ENCODE data around the gene COX10. TPM values are rescaled to one million over a fixed set of nuclear protein-coding genes. Genes with fewer than 3 reads are reported as not detected.

COX10 gene
- total RNA-seq, 2 experiments from 2014 or later, result 29.9 to 30.6 TPM

- Mint-ChIP-seq H3K9me3 (no peaks in the 10 kb centered on the region), H3K27me3 (ENCODE audit: low read depth) (no peaks in the 10 kb centered on the region)
- intact Hi-C loops (cut with micrococcal nuclease), result no loop called here
These were observed 65.2 kb downstream of the COX10 start for GRCh38 chr17:14134456-14134855.

GRCh38 chr17:14135906-14136590 is 66.7 kb downstream of the COX10 start:
- intact Hi-C loops (cut with micrococcal nuclease), result loop anchor here (1.0 kb wide), 4 partner anchors 17 to 164 kb away; no protein-coding TSS in a partner anchor
- H3K27ac Mint-ChIP-seq, result peak overlapping the region; percentile 91
- peaks cover 31% of the 10 kb centered on the region for H3K4me1 Mint-ChIP-seq (ENCODE audit: low read depth)
- H3K4me3 Mint-ChIP-seq, result peak overlapping the region; percentile 38
- DNase-seq, result no peak
- CTCF ChIA-PET, result no interaction called here
- H3K36me3 Mint-ChIP-seq (ENCODE audit: low read depth), result peaks cover 2% of the 10 kb centered on the region
- H3K9me3 Mint-ChIP-seq, result no peaks in the 10 kb centered on the region
- H3K27me3 Mint-ChIP-seq (ENCODE audit: low read depth), result no peaks in the 10 kb centered on the region

More at GRCh38 chr17:14134456-14134855, 65.2 kb downstream of the COX10 start:
- H3K4me3 Mint-ChIP-seq, result no peak overlapping the region
- peaks cover 29% of the 10 kb centered on the region for H3K4me1 Mint-ChIP-seq (ENCODE audit: low read depth)
- no peak for DNase-seq
- H3K27ac Mint-ChIP-seq, result no peak overlapping the region
- peaks cover 5% of the 10 kb centered on the region for H3K36me3 Mint-ChIP-seq (ENCODE audit: low read depth)
- CTCF ChIA-PET, result interaction anchor here (2.7 kb wide), 1 partner anchor 166 kb away, joined by 6 read pairs; the partner anchor contains the start of gene HS3ST3B1

- Mint-ChIP-seq H3K27ac (peak overlapping the region; percentile 20), H3K4me3 (no peak overlapping the region), H3K9me3 (no peaks in the 10 kb centered on the region), H3K27me3 (ENCODE audit: low read depth) (no peaks in the 10 kb centered on the region), H3K4me1 (ENCODE audit: low read depth) (peaks cover 42% of the 10 kb centered on the region), H3K36me3 (ENCODE audit: low read depth) (peaks cover 2% of the 10 kb centered on the region)
- intact Hi-C loops (cut with micrococcal nuclease), result no loop called here
- no peak for DNase-seq
- CTCF ChIA-PET, result no interaction called here
These were observed 69.3 kb downstream of the COX10 start for GRCh38 chr17:14138649-14139048.

GRCh38 chr17:14143688-14144087 is 74.4 kb downstream of the COX10 start:
- H3K4me3 Mint-ChIP-seq, result no peak overlapping the region
- H3K27me3 Mint-ChIP-seq (ENCODE audit: low read depth), result no peaks in the 10 kb centered on the region
- H3K27ac Mint-ChIP-seq, result peak overlapping the region; percentile 39
- H3K4me1 Mint-ChIP-seq (ENCODE audit: low read depth), result peaks cover 41% of the 10 kb centered on the region
- H3K9me3 Mint-ChIP-seq, result peaks cover 4% of the 10 kb centered on the region
- peaks cover 8% of the 10 kb centered on the region for H3K36me3 Mint-ChIP-seq (ENCODE audit: low read depth)
- CTCF ChIA-PET, result no interaction called here
- intact Hi-C loops (cut with micrococcal nuclease), result no loop called here
- DNase-seq, result peak; percentile 74

GRCh38 chr17:14144508-14144907 is 75.2 kb downstream of the COX10 start:
- Mint-ChIP-seq H3K4me1 (ENCODE audit: low read depth) (peaks cover 40% of the 10 kb centered on the region), H3K36me3 (ENCODE audit: low read depth) (peaks cover 8% of the 10 kb centered on the region), H3K9me3 (peaks cover 4% of the 10 kb centered on the region), H3K4me3 (no peak overlapping the region), H3K27ac (no peak overlapping the region), H3K27me3 (ENCODE audit: low read depth) (no peaks in the 10 kb centered on the region)
- no peak for DNase-seq
- CTCF ChIA-PET, result no interaction called here
- intact Hi-C loops (cut with micrococcal nuclease), result no loop called here

GRCh38 chr17:14149751-14150150 is 80.4 kb downstream of the COX10 start:
- Mint-ChIP-seq H3K4me1 (ENCODE audit: low read depth) (peaks cover 25% of the 10 kb centered on the region), H3K9me3 (peaks cover 5% of the 10 kb centered on the region), H3K36me3 (ENCODE audit: low read depth) (peaks cover 18% of the 10 kb centered on the region), H3K4me3 (no peak overlapping the region), H3K27ac (no peak overlapping the region), H3K27me3 (ENCODE audit: low read depth) (no peaks in the 10 kb centered on the region)
- CTCF ChIA-PET, result no interaction called here
- no peak for DNase-seq
- intact Hi-C loops (cut with micrococcal nuclease), result no loop called here

GRCh38 chr17:14150619-14151018 is 81.3 kb downstream of the COX10 start:
- Mint-ChIP-seq H3K4me3 (no peak overlapping the region), H3K36me3 (ENCODE audit: low read depth) (peaks cover 18% of the 10 kb centered on the region), H3K27ac (no peak overlapping the region), H3K9me3 (peaks cover 3% of the 10 kb centered on the region), H3K4me1 (ENCODE audit: low read depth) (peaks cover 19% of the 10 kb centered on the region), H3K27me3 (ENCODE audit: low read depth) (no peaks in the 10 kb centered on the region)
- intact Hi-C loops (cut with micrococcal nuclease), result no loop called here
- DNase-seq, result no peak
- CTCF ChIA-PET, result no interaction called here

- H3K36me3 Mint-ChIP-seq (ENCODE audit: low read depth), result peaks cover 16% of the 10 kb centered on the region
- no peak overlapping the region for H3K4me3 Mint-ChIP-seq
- DNase-seq, result no peak
- H3K9me3 Mint-ChIP-seq, result peaks cover 1% of the 10 kb centered on the region
- no peak overlapping the region for H3K27ac Mint-ChIP-seq
- no peaks in the 10 kb centered on the region for H3K27me3 Mint-ChIP-seq (ENCODE audit: low read depth)
- peaks cover 22% of the 10 kb centered on the region for H3K4me1 Mint-ChIP-seq (ENCODE audit: low read depth)
- CTCF ChIA-PET, result no interaction called here
- intact Hi-C loops (cut with micrococcal nuclease), result no loop called here
These were observed 83.4 kb downstream of the COX10 start for GRCh38 chr17:14152721-14153120.

GRCh38 chr17:14153374-14153773 is 84.1 kb downstream of the COX10 start:
- intact Hi-C loops (cut with micrococcal nuclease), result no loop called here
- no peak for DNase-seq
- CTCF ChIA-PET, result no interaction called here
- Mint-ChIP-seq H3K9me3 (peaks cover 1% of the 10 kb centered on the region), H3K4me1 (ENCODE audit: low read depth) (peaks cover 18% of the 10 kb centered on the region), H3K4me3 (no peak overlapping the region), H3K36me3 (ENCODE audit: low read depth) (peaks cover 16% of the 10 kb centered on the region), H3K27ac (no peak overlapping the region), H3K27me3 (ENCODE audit: low read depth) (no peaks in the 10 kb centered on the region)

- Mint-ChIP-seq H3K9me3 (peaks cover 1% of the 10 kb centered on the region), H3K27me3 (ENCODE audit: low read depth) (no peaks in the 10 kb centered on the region), H3K4me3 (no peak overlapping the region), H3K36me3 (ENCODE audit: low read depth) (peaks cover 24% of the 10 kb centered on the region), H3K27ac (no peak overlapping the region), H3K4me1 (ENCODE audit: low read depth) (peaks cover 13% of the 10 kb centered on the region)
- CTCF ChIA-PET, result no interaction called here
- no peak for DNase-seq
- intact Hi-C loops (cut with micrococcal nuclease), result no loop called here
These were observed 87.4 kb downstream of the COX10 start for GRCh38 chr17:14156689-14157088.

GRCh38 chr17:14157822-14158221 is 88.5 kb downstream of the COX10 start:
- CTCF ChIA-PET, result no interaction called here
- no peak for DNase-seq
- no peaks in the 10 kb centered on the region for H3K27me3 Mint-ChIP-seq (ENCODE audit: low read depth)
- no peak overlapping the region for H3K4me3 Mint-ChIP-seq
- intact Hi-C loops (cut with micrococcal nuclease), result no loop called here
- H3K27ac Mint-ChIP-seq, result no peak overlapping the region
- no peaks in the 10 kb centered on the region for H3K9me3 Mint-ChIP-seq
- peaks cover 26% of the 10 kb centered on the region for H3K36me3 Mint-ChIP-seq (ENCODE audit: low read depth)
- H3K4me1 Mint-ChIP-seq (ENCODE audit: low read depth), result peaks cover 12% of the 10 kb centered on the region

GRCh38 chr17:14158707-14159106 is 89.4 kb downstream of the COX10 start:
- Mint-ChIP-seq H3K36me3 (ENCODE audit: low read depth) (peaks cover 27% of the 10 kb centered on the region), H3K27me3 (ENCODE audit: low read depth) (no peaks in the 10 kb centered on the region), H3K9me3 (no peaks in the 10 kb centered on the region), H3K27ac (no peak overlapping the region), H3K4me3 (no peak overlapping the region), H3K4me1 (ENCODE audit: low read depth) (peaks cover 12% of the 10 kb centered on the region)
- CTCF ChIA-PET, result no interaction called here
- DNase-seq, result no peak
- intact Hi-C loops (cut with micrococcal nuclease), result no loop called here

GRCh38 chr17:14161419-14161818 is 92.1 kb downstream of the COX10 start:
- Mint-ChIP-seq H3K9me3 (no peaks in the 10 kb centered on the region), H3K27ac (no peak overlapping the region), H3K36me3 (ENCODE audit: low read depth) (peaks cover 25% of the 10 kb centered on the region), H3K4me1 (ENCODE audit: low read depth) (peaks cover 17% of the 10 kb centered on the region), H3K4me3 (no peak overlapping the region), H3K27me3 (ENCODE audit: low read depth) (no peaks in the 10 kb centered on the region)
- DNase-seq, result no peak
- intact Hi-C loops (cut with micrococcal nuclease), result no loop called here
- CTCF ChIA-PET, result no interaction called here
